Lower leg skin (tissue), 3 donors: ENCODE measurements around the gene CCDC81.
"Not testable (repeated sequence)": the region's sequence is repeated elsewhere in the genome, so short reads cannot be mapped to it uniquely, and the experiment has no call there.

Experiments
- CTCF ChIP-seq, 3 donors: fragments of 450-650 bp; IDR thresholded peaks; one replicate each; pipeline ENCODE4 v1.5.1; 2016; ENCODE audit warnings: antibody characterized with exemption in 3 of 3, mild to moderate bottlenecking in 3 of 3, moderate library complexity in 2 of 3
- POLR2A ChIP-seq, 2 donors: fragments of 450-650 bp; IDR thresholded peaks; one replicate each; pipeline ENCODE4 v1.6.1; 2016 to 2017; ENCODE audit warnings: antibody characterized with exemption in 2 of 2, mild to moderate bottlenecking in 1 of 2, moderate library complexity in 1 of 2

DNA sequence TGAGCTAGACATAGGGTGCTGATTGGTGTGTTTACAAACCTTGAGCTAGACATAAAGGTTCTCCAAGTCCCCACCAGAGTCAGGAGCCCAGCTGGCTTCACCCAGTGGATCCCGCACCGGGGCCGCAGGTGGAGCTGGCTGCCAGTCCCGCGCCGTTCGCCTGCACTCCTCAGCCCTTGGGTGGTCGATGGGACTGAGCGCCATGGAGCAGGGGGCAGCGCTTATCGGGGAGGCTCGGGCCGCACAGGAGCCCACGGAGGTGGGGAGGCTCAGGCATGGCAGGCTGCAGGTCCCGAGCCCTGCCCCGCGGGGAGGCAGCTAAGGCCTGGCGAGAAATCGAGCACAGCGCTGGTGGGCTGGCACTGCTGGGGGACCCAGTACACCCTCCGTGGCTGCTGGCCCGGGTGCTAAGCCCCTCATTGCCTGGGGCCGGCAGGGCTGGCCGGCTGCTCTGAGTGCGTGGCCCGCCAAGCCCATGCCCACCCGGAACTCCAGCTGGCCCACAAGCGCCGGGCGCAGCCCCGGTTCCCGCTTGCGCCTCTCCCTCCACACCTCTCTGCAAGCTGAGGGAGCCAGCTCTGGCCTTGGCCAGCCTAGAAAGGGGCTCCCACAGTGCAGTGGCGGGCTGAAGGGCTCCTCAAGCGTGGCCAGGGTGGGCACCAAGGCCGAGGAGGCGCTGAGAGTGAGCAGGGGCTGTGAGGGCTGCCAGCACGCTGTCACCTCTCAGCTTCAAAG is 58.8 kb downstream of the CCDC81 start:
- not testable (repeated sequence) for TF ChIP-seq CTCF, POLR2A (IDR thresholded peaks at IDR 0.05)
